HUDEP-2 (cell line): ENCODE measurements around the gene HGFAC.
"Not testable (repeated sequence)": the region's sequence is repeated elsewhere in the genome, so short reads cannot be mapped to it uniquely, and the experiment has no call there.

ENCODE experiments used
- DNase-seq, 76 experiments: peaks; one replicate each; lab custom pipeline; 2025; ENCODE audit not compliant: unreplicated experiment in 76 of 76; lab: John Stamatoyannopoulos, UW

HGFAC gene

GRCh38 chr4:3440011-3440410, 1.8 kb upstream of the HGFAC start:
- DNase-seq = no peak

GRCh38 chr4:3440979-3441500, 728 bp upstream of the HGFAC start:
- no peak for DNase-seq

GRCh38 chr4:3442460-3442958, 741 bp downstream of the HGFAC start:
- no peak for DNase-seq

GRCh38 chr4:3442959-3443749, 1.4 kb downstream of the HGFAC start:
- peak in 36 of 76 experiments; percentile 3 to 60 (median 32) for DNase-seq

GRCh38 chr4:3443750-3444309, 2.1 kb downstream of the HGFAC start:
- no peak for DNase-seq

- DNase-seq = no peak
These were observed 2.8 kb downstream of the HGFAC start for GRCh38 chr4:3444351-3445110.

GRCh38 chr4:3445111-3445820, 3.5 kb downstream of the HGFAC start:
- no peak for DNase-seq

GRCh38 chr4:3445829-3446545, 4.2 kb downstream of the HGFAC start:
- no peak for DNase-seq

GRCh38 chr4:3446631-3447320, 5.0 kb downstream of the HGFAC start:
- DNase-seq = no peak

GRCh38 chr4:3447431-3448395, 5.9 kb downstream of the HGFAC start:
- DNase-seq = no peak

GRCh38 chr4:3449047-3449573, 7.3 kb downstream of the HGFAC start:
- no peak for DNase-seq

- no peak for DNase-seq
These were observed 8.1 kb downstream of the HGFAC start for GRCh38 chr4:3449574-3450534.

- no peak for DNase-seq
These were observed 8.9 kb downstream of the HGFAC start for GRCh38 chr4:3450643-3451042.

GRCh38 chr4:3451956-3452355, 10.2 kb downstream of the HGFAC start:
- no peak for DNase-seq

- DNase-seq = peak in 3 of 76 experiments; percentile 3 to 19 (median 11)
These were observed 10.6 kb downstream of the HGFAC start for GRCh38 chr4:3452376-3452775.

GRCh38 chr4:3455596-3455995, 13.8 kb downstream of the HGFAC start:
- not testable (repeated sequence) for DNase-seq

- no peak for DNase-seq
These were observed 16.6 kb downstream of the HGFAC start for GRCh38 chr4:3458371-3458770.
